Vagina (tissue), 2 donors: Measurements from ENCODE around the gene STEAP4.

ENCODE experiments used
- CTCF ChIP-seq, 3 experiments: fragments of 450-650 bp in 2 of 3; fragments of 200-600 bp in 1 of 3; sonication (generic) in 1 of 3; IDR thresholded peaks; one replicate each; pipeline ENCODE4 v1.5.1; 2017 to 2019; ENCODE audit warnings: antibody characterized with exemption in 3 of 3, mild to moderate bottlenecking in 2 of 3, moderate library complexity in 2 of 3
- POLR2A ChIP-seq, 2 donors: fragments of 450-650 bp; IDR thresholded peaks; one replicate each; pipeline ENCODE4 v1.6.1; 2017; ENCODE audit warnings: antibody characterized with exemption in 2 of 2, mild to moderate bottlenecking in 2 of 2, moderate library complexity in 2 of 2
- POLR2AphosphoS5 ChIP-seq, 2 donors: sonication (generic); formaldehyde crosslinking; IDR thresholded peaks; one replicate each; pipeline ENCODE4 v1.9.0; 2017; ENCODE audit warnings: antibody characterized with exemption in 2 of 2, mild to moderate bottlenecking in 2 of 2, low read depth in 1 of 2; ENCODE audit not compliant: insufficient read depth in 1 of 2

- TF ChIP-seq CTCF (IDR thresholded peaks at IDR 0.05), result no peak
- no peak for TF ChIP-seq POLR2A (IDR thresholded peaks at IDR 0.05)
- TF ChIP-seq POLR2AphosphoS5 (IDR thresholded peaks at IDR 0.05; ENCODE audit: insufficient read depth in 1 of 2, low read depth in 1 of 2), result no peak
These were observed 4.2 kb downstream of the STEAP4 start for GRCh38 chr7:88302486-88302885.
